ENCODE measurements around the gene GH2.
"Not testable (repeated sequence)": the region's sequence is repeated elsewhere in the genome, so short reads cannot be mapped to it uniquely, and the experiment has no call there.

Gene GH2

GRCh38 chr17:63881935-63882601, at the start of gene GH2:
Gene GH2 (minus strand): TSS chr17:63881944. CDS start chr17:63881801, 143 bp downstream.
- intact Hi-C loops (cut with micrococcal nuclease), result no loop called here
- H3K36me3 Mint-ChIP-seq (ENCODE audit: low read depth), result no peaks in the 10 kb centered on the region
- no peak within 1 kb of the TSS for H3K4me3 Mint-ChIP-seq
- H3K9me3 Mint-ChIP-seq, result no peaks in the 10 kb centered on the region
- H3K27ac Mint-ChIP-seq, result no peak within 1 kb of the TSS
- peaks cover 27% of the 10 kb centered on the region for H3K27me3 Mint-ChIP-seq
- H3K4me1 Mint-ChIP-seq (ENCODE audit: low read depth), result peaks cover 5% of the 10 kb centered on the region

DNA sequence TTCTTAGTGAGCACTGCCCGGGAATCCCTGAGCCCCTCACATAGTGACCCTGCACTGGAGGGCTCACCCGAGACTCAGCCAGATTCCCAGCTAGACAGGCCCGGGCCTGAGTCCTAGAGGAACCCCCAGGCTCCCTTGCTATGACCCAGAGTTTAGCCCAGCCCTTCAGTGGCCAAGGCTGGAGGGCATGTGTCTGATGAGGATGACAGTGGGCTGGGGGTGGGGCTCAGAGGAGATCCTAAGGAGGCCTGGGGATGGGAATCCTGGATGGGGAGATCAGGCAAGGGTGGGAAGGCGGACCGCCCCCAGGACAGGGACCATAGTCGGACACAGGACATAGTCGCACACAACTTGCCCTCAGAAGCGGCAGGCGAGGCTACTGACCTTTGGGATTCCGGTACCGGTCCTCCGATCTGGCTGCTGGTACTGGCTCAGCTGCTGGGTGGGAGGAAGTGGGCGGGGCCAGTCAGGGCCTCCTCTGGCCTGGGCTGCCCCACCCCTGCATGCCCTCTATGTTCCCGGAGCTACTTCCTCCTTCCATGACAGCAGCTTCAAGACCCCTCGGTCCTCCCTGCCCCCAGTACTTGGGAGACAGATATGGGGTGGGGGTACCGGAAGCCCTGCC, 49.3 kb upstream of the GH2 start:
- peaks cover 14% of the 10 kb centered on the region for H3K27me3 Mint-ChIP-seq
- H3K9me3 Mint-ChIP-seq, result no peaks in the 10 kb centered on the region
- H3K4me3 Mint-ChIP-seq, result no peak overlapping the region
- H3K4me1 Mint-ChIP-seq (ENCODE audit: low read depth), result peaks cover 38% of the 10 kb centered on the region
- H3K27ac Mint-ChIP-seq, result peak overlapping the region; percentile 71
- intact Hi-C loops (cut with micrococcal nuclease), result no loop called here
- H3K36me3 Mint-ChIP-seq (ENCODE audit: low read depth), result no peaks in the 10 kb centered on the region

- peaks cover 38% of the 10 kb centered on the region for H3K4me1 Mint-ChIP-seq (ENCODE audit: low read depth)
- H3K27ac Mint-ChIP-seq, result peak overlapping the region; percentile 71
- no peak overlapping the region for H3K4me3 Mint-ChIP-seq
- no peaks in the 10 kb centered on the region for H3K9me3 Mint-ChIP-seq
- H3K27me3 Mint-ChIP-seq, result peaks cover 13% of the 10 kb centered on the region
- no peaks in the 10 kb centered on the region for H3K36me3 Mint-ChIP-seq (ENCODE audit: low read depth)
- intact Hi-C loops (cut with micrococcal nuclease), result no loop called here
Measured at GRCh38 chr17:63929860-63930766, 48.4 kb upstream of the GH2 start.

GRCh38 chr17:63928966-63929695, 47.4 kb upstream of the GH2 start:
- H3K9me3 Mint-ChIP-seq, result no peaks in the 10 kb centered on the region
- H3K4me3 Mint-ChIP-seq, result no peak overlapping the region
- peaks cover 31% of the 10 kb centered on the region for H3K4me1 Mint-ChIP-seq (ENCODE audit: low read depth)
- no peak overlapping the region for H3K27ac Mint-ChIP-seq
- intact Hi-C loops (cut with micrococcal nuclease), result no loop called here
- H3K36me3 Mint-ChIP-seq (ENCODE audit: low read depth), result no peaks in the 10 kb centered on the region
- H3K27me3 Mint-ChIP-seq, result peaks cover 13% of the 10 kb centered on the region

GRCh38 chr17:63928172-63928666, 46.5 kb upstream of the GH2 start:
- Mint-ChIP-seq H3K9me3 (no peaks in the 10 kb centered on the region), H3K27me3 (peaks cover 10% of the 10 kb centered on the region), H3K4me1 (ENCODE audit: low read depth) (peaks cover 32% of the 10 kb centered on the region), H3K36me3 (ENCODE audit: low read depth) (no peaks in the 10 kb centered on the region), H3K27ac (no peak overlapping the region), H3K4me3 (no peak overlapping the region)
- intact Hi-C loops (cut with micrococcal nuclease), result no loop called here

DNA sequence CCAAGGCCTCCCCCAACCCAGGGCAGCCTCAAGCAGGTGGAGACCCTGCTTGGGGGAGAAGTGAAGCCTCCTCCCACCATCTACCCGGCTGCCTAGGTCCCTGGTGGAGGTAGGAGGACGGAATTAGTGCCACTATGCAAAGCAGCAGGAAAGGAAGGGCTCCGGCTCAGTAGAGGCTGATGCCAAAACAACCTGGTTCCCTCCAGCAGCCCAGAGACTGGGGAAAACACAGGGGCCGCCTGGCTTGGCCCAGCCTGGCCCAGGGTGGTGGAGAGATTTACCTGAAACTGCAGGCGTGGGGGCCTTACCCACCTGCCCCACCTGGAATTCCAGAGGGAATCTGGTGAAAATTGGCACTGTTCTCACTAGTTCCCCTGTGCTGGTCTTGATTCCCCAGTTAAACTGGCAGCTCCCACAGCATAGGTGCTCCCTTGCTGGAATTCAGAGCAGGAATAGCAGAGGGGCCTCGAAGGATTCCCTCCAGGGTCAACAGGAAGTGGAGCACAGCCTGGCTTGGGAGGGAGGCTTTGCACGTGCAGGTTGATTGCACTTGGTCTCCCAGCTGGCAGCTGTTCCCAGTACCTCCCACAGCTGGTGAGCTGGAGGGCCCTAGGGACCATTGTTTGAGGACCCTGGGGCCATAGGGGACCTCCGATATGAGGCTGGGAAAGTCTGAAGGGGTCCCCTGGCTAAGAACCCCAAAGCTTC, 45.9 kb upstream of the GH2 start:
- intact Hi-C loops (cut with micrococcal nuclease), result no loop called here
- Mint-ChIP-seq H3K36me3 (ENCODE audit: low read depth) (no peaks in the 10 kb centered on the region), H3K27me3 (peaks cover 8% of the 10 kb centered on the region), H3K9me3 (no peaks in the 10 kb centered on the region), H3K4me3 (no peak overlapping the region), H3K4me1 (ENCODE audit: low read depth) (peaks cover 34% of the 10 kb centered on the region), H3K27ac (no peak overlapping the region)

DNA sequence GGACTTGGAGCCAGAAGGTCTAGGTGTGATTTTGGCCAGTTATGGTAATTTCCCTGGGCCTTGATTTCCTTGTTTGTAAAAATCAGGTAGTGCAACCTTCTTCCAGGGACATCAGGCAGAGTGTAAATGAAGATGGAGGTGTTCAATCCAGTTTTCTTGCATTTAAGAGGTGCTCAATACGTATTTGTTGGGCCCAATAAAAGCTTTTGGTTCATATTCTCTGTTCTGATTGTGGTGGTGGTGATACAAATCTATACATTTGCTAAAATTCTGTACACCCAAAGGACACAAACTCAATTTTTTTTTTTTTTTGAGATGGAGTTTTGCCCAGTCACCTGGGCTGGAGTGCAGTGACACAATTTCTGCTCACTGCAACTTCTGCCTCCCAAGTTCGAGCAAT, 44.4 kb upstream of the GH2 start:
- Mint-ChIP-seq H3K27ac (no peak overlapping the region), H3K9me3 (no peaks in the 10 kb centered on the region), H3K4me3 (no peak overlapping the region), H3K4me1 (ENCODE audit: low read depth) (peaks cover 27% of the 10 kb centered on the region), H3K27me3 (peaks cover 5% of the 10 kb centered on the region), H3K36me3 (ENCODE audit: low read depth) (no peaks in the 10 kb centered on the region)
- intact Hi-C loops (cut with micrococcal nuclease), result no loop called here

DNA sequence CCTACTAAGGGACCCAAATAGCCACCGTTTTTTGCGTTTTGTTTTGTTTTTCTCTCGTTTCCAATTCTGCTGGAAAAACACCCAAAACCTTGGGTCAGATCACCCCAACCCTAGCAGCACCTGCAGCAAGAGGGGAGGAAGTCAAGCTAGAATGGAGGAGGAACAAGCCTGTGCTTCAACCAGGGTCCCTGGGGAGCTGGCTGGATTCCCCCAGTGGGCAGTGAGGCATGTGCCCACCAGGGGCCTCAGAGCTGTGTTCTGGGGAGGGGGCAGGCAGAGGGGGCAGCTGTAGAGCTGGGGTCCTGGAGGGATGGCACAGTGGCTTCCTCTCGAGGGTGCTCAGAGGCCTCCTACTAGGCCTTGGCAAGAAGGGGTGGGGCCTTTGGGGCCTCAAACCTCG, 43.9 kb upstream of the GH2 start:
- Mint-ChIP-seq H3K4me3 (no peak overlapping the region), H3K27me3 (peaks cover 2% of the 10 kb centered on the region), H3K4me1 (ENCODE audit: low read depth) (peaks cover 21% of the 10 kb centered on the region), H3K9me3 (no peaks in the 10 kb centered on the region), H3K27ac (no peak overlapping the region), H3K36me3 (ENCODE audit: low read depth) (no peaks in the 10 kb centered on the region)
- intact Hi-C loops (cut with micrococcal nuclease), result no loop called here

DNA sequence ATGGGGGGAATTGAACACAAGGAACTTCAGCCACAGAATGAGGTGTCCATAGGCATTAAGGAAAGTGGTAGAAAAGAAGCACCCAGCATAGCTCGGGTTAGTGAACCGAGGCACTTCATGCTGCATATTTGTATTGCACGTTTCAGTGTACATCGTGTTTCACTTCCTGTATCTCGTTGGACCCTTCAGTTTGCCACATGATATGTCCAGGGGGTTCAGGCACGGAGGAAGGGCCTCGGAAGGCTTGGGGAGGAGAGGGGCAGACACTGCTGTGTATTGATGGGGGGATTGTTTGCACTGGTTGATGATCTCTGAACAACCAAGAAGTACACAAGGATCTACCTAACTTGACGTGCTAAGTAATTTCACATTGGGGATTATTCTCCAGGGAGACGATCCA, 40.7 kb upstream of the GH2 start:
- H3K27me3 Mint-ChIP-seq; H3K36me3 Mint-ChIP-seq (ENCODE audit: low read depth); H3K9me3 Mint-ChIP-seq; intact Hi-C loops (cut with micrococcal nuclease); H3K27ac Mint-ChIP-seq: not testable (repeated sequence)
- Mint-ChIP-seq H3K4me1 (ENCODE audit: low read depth) (peaks cover 21% of the 10 kb centered on the region), H3K4me3 (peak overlapping the region; percentile 44)

DNA sequence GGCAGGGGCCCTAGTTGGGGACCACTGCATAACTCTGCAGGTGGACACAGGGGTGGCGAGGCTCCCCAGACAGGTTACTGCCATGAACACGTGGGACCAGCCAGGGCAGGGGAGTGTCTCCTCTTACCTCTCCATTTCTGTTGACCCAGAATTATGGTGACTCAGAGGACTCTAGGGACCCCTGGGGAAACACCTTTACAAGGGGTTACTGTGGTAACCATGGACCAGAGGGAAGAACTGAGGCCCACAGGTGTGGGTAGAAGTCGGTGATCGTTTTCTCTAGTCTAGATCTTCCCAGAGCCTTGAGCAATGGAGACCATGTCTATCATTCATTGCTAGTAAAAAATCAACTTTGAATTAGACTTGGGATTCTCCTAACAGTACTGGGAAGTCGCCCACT, 39.0 kb upstream of the GH2 start:
- H3K36me3 Mint-ChIP-seq (ENCODE audit: low read depth); H3K4me3 Mint-ChIP-seq; intact Hi-C loops (cut with micrococcal nuclease); H3K27ac Mint-ChIP-seq; H3K9me3 Mint-ChIP-seq: not testable (repeated sequence)
- peaks cover 30% of the 10 kb centered on the region for H3K4me1 Mint-ChIP-seq (ENCODE audit: low read depth)
- H3K27me3 Mint-ChIP-seq, result peaks cover 14% of the 10 kb centered on the region

DNA sequence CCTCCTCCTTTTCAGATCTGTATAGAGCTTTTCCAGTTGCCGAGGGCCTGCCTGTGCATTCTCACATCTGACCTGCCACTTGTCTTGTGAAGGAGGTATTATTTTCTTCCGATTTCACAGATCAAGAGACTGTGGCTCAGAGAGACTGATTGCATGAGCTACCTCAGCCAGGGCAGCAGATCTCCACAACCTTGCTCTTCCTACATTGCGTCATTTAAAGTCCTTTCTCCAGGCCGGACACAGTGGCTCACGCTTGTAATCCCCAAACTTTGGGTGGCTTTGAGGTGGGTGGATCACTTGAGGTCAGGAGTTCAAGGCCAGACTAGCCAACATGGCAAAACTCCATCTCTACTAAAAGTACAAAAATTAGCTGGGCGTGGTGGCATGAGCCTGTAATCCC, 38.3 kb upstream of the GH2 start:
- H3K27ac Mint-ChIP-seq; H3K4me3 Mint-ChIP-seq; H3K36me3 Mint-ChIP-seq (ENCODE audit: low read depth): not testable (repeated sequence)

DNA sequence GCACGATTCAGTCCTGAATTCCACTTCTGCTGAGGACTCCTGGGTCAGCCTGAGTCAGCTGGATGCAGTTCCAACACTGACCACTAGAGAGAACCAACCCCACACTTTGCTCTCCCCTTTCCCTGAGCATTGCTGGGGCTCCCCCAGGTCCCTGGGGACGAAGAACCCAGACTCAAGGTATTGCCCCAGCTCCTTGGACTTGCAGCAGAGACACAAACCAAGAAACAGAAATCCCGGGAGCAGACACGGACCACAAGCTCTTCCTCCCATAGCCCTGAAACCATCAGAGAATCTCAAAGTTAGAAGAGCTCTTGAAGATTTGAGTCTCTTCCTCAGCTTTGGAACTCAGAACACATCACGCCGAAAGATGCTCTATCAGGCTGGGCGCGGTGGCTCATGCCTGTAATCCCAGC, 37.6 kb upstream of the GH2 start:
- peaks cover 35% of the 10 kb centered on the region for H3K4me1 Mint-ChIP-seq (ENCODE audit: low read depth)
- H3K36me3 Mint-ChIP-seq (ENCODE audit: low read depth), result no peaks in the 10 kb centered on the region
- intact Hi-C loops (cut with micrococcal nuclease), result loop anchor here (1.0 to 5.0 kb wide), 3 partner anchors 27 to 213 kb away; partner anchors contain the start of gene ERN1
- H3K27ac Mint-ChIP-seq, result no peak overlapping the region
- peaks cover 18% of the 10 kb centered on the region for H3K27me3 Mint-ChIP-seq
- no peaks in the 10 kb centered on the region for H3K9me3 Mint-ChIP-seq
- no peak overlapping the region for H3K4me3 Mint-ChIP-seq

More for the DNA sequence above, 38.3 kb upstream of the GH2 start:
- H3K9me3 Mint-ChIP-seq; intact Hi-C loops (cut with micrococcal nuclease): not testable (repeated sequence)
- H3K27me3 Mint-ChIP-seq, result peaks cover 14% of the 10 kb centered on the region
- H3K4me1 Mint-ChIP-seq (ENCODE audit: low read depth), result peaks cover 35% of the 10 kb centered on the region

DNA sequence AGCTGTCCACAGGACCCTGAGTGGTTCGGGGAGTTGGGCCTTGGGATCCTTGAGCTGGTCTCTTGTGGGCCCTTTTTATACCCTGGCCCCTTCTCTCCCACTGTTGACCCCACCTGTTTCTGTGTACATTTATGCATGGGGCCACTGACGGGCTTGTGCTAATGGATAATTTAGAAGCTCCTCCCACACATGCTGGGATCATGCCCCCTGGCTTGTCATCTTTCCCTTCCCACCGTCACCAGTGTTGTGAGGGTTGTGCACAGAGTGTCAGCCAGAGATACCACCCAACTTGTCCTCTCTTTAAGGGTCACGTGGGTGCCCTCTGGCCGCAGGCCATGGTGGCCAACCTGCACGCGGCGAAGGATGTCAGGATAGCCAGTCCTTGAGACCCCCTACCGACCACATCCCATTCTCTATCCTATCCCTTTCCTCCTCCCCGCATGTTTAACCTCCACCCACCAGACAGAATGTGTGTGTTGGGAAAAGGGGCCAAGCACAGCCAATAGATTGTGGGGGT, 37.1 kb upstream of the GH2 start, which contains the start of gene GH1:
GH1 (minus strand) TSS at position 51 of the 517 bp plus-strand sequence. CDS start 63 bp downstream, outside the sequence.
- intact Hi-C loops (cut with micrococcal nuclease), result loop anchor here (1.0 to 5.0 kb wide), 3 partner anchors 27 to 213 kb away; partner anchors contain the start of gene ERN1
- H3K4me3 Mint-ChIP-seq; H3K27ac Mint-ChIP-seq; H3K36me3 Mint-ChIP-seq (ENCODE audit: low read depth); H3K9me3 Mint-ChIP-seq: not testable (repeated sequence)
- H3K27me3 Mint-ChIP-seq, result peaks cover 18% of the 10 kb centered on the region
- peaks cover 35% of the 10 kb centered on the region for H3K4me1 Mint-ChIP-seq (ENCODE audit: low read depth)
